ENCODE results near the gene CEP250.

GRCh38 chr20:35479798-35480197 is 24.4 kb downstream of the CEP250 start:
- TF ChIP-seq ZNF558 (tag by site-specific recombination; IDR thresholded peaks at IDR 0.05) (no peak), ZNF837 (tag by site-specific recombination; IDR thresholded peaks at IDR 0.05) (no peak), ZNF133 (tag by site-specific recombination; IDR thresholded peaks at IDR 0.05) (no peak), ZNF580 (tag by site-specific recombination; IDR thresholded peaks at IDR 0.05) (no peak), ZFP41 (tag by site-specific recombination; IDR thresholded peaks at IDR 0.05; ENCODE audit: borderline replicate concordance) (no peak), CTCF (tag by site-specific recombination; IDR thresholded peaks at IDR 0.05) (no peak), HOXA7 (CRISPR knock-in tag; IDR thresholded peaks at IDR 0.05; ENCODE audit: borderline replicate concordance) (no peak), ATF2 (tag by site-specific recombination; IDR thresholded peaks at IDR 0.05; ENCODE audit: low read depth) (no peak), ZXDB (tag by site-specific recombination; IDR thresholded peaks at IDR 0.05) (no peak)

All from HEK293 (cell line).